Caco-2 (cell line): ENCODE data around the gene IGSF6. TPM values are rescaled to one million over a fixed set of nuclear protein-coding genes. Genes with fewer than 3 reads are reported as not detected.

Source experiments
- BruUV-seq: library from RNA; stranded (reverse); fragments of 400-500 nt; replicated peaks from 2 replicates; lab custom pipeline; 2021; lab: Mats Ljungman, UMichigan
- CTCF ChIA-PET: fragments of 300-600 bp; sonication (Branson Sonifier 250); formaldehyde crosslinking; loops from one replicate; lab custom pipeline; 2022; ENCODE audit warnings: antibody characterized with exemption; lab: Charles Lee
- POLR2A ChIA-PET: fragments of 300-600 bp; sonication (Branson Sonifier 250); formaldehyde crosslinking; loops from one replicate; lab custom pipeline; 2022; ENCODE audit warnings: antibody characterized with exemption; lab: Charles Lee
- DNase-seq, 2 experiments: peaks; one replicate each; pipeline versions ENCODE4 v3.0.0 to v3.0.0-alpha.2; 2020 to 2022
- H3K27me3 ChIP-seq: replicated peaks from 2 replicates; pipeline ENCODE4 v1.6.0; 2011; ENCODE audit warnings: low read length; ENCODE audit not compliant: control insufficient read depth, insufficient read depth
- H3K36me3 ChIP-seq: 2 replicates; pipeline ENCODE4 v1.5.1; 2011; ENCODE audit warnings: low read length; ENCODE audit not compliant: control insufficient read depth, insufficient read depth
- H3K4me1 ChIP-seq: fragments of 250-450 bp; sonication (Bioruptor Pico); 2 replicates; pipeline ENCODE4 v1.5.1; 2020; ENCODE audit warnings: mild to moderate bottlenecking
- H3K4me3 ChIP-seq: 2 replicates; pipeline ENCODE4 v1.5.1; 2011; ENCODE audit warnings: low read depth, mild to moderate bottlenecking, control low read depth, low read length
- H3K9me3 ChIP-seq: fragments of 250-450 bp; sonication (Bioruptor Pico); 2 replicates; pipeline ENCODE4 v1.5.1; 2020; ENCODE audit warnings: mild to moderate bottlenecking, moderate library complexity
- H3K27ac Mint-ChIP-seq: one replicate; pipeline ENCODE4 v1.8.0; 2022; ENCODE audit warnings: mixed read lengths; ENCODE audit not compliant: unreplicated experiment
- H3K27me3 Mint-ChIP-seq: one replicate; pipeline ENCODE4 v1.8.0; 2022; ENCODE audit warnings: mixed read lengths; ENCODE audit not compliant: insufficient read depth, unreplicated experiment
- H3K36me3 Mint-ChIP-seq: one replicate; pipeline ENCODE4 v1.8.0; 2022; ENCODE audit warnings: mild to moderate bottlenecking, mixed read lengths; ENCODE audit not compliant: insufficient read depth, unreplicated experiment
- H3K4me1 Mint-ChIP-seq: one replicate; pipeline ENCODE4 v1.8.0; 2022; ENCODE audit warnings: low read depth, mixed read lengths; ENCODE audit not compliant: unreplicated experiment
- H3K4me3 Mint-ChIP-seq: one replicate; pipeline ENCODE4 v1.8.0; 2022; ENCODE audit warnings: mild to moderate bottlenecking, moderate library complexity, mixed read lengths; ENCODE audit not compliant: unreplicated experiment
- H3K9me3 Mint-ChIP-seq: one replicate; pipeline ENCODE4 v1.8.0; 2022; ENCODE audit warnings: mixed read lengths; ENCODE audit not compliant: unreplicated experiment
- CTCF ChIP-seq, 2 experiments: fragments of 200-600 bp in 1 of 2; IDR thresholded peaks; 1 replicate in 1 of 2; 2 replicates in 1 of 2; pipeline versions ENCODE4 v1.5.1 to v1.8.0; 2011 to 2022; ENCODE audit warnings: antibody characterized with exemption in 1 of 2, control low read depth in 1 of 2, inconsistent platforms in 1 of 2, low read depth in 1 of 2, low read length in 1 of 2, mild to moderate bottlenecking in 1 of 2, moderate library complexity in 1 of 2; ENCODE audit not compliant: insufficient read depth in 1 of 2, severe bottlenecking in 1 of 2, unreplicated experiment in 1 of 2
- intact Hi-C: fragments of 100-400 bp; cut with micrococcal nuclease; formaldehyde crosslinking; loops from one replicate; pipeline ENCODE4 v1.10.0; 2022; ENCODE audit not compliant: unreplicated experiment
- total RNA-seq: library from RNA; stranded (reverse); gene quantifications from 2 replicates; pipeline ENCODE4 v1.2.3, GENCODE V29; 2022

IGSF6 gene
- total RNA-seq, 1 experiment from 2014 or later, result not detected

- CTCF ChIA-PET, result no interaction called here
- no TSS peak for BruUV-seq
Observed at GRCh38 chr16:21611556-21612384, 40.6 kb downstream of the IGSF6 start.

GRCh38 chr16:21611198-21611555 lies 41.2 kb downstream of the IGSF6 start:
- no peaks in the 10 kb centered on the region for H3K27me3 ChIP-seq
- BruUV-seq, result no TSS peak
- Mint-ChIP-seq H3K9me3 (no peaks in the 10 kb centered on the region), H3K4me3 (no peak overlapping the region), H3K4me1 (peaks cover 5% of the 10 kb centered on the region), H3K27me3 (no peaks in the 10 kb centered on the region), H3K27ac (no peak overlapping the region), H3K36me3 (no peaks in the 10 kb centered on the region)
- no peaks in the 10 kb centered on the region for H3K36me3 ChIP-seq
- H3K4me3 ChIP-seq, result no peak overlapping the region
- H3K9me3 ChIP-seq, result no peaks in the 10 kb centered on the region
- DNase-seq, result no peak
- POLR2A ChIA-PET, result no interaction called here
- CTCF ChIA-PET, result no interaction called here
- no peaks in the 10 kb centered on the region; the same call in 1 of the 2 replicates for H3K4me1 ChIP-seq
- intact Hi-C loops, result no loop called here
- no peak for TF ChIP-seq CTCF (IDR thresholded peaks at IDR 0.05; ENCODE audit: insufficient read depth in 1 of 2, low read depth in 1 of 2, low read length in 1 of 2, severe bottlenecking in 1 of 2, unreplicated experiment in 1 of 2)

More at GRCh38 chr16:21611556-21612384, 40.6 kb downstream of the IGSF6 start:
- Histone ChIP-seq H3K4me3 (no peak overlapping the region), H3K9me3 (no peaks in the 10 kb centered on the region), H3K36me3 (no peaks in the 10 kb centered on the region), H3K4me1 (no peaks in the 10 kb centered on the region; the same call in 1 of the 2 replicates), H3K27me3 (no peaks in the 10 kb centered on the region)
- Mint-ChIP-seq H3K36me3 (no peaks in the 10 kb centered on the region), H3K27me3 (no peaks in the 10 kb centered on the region), H3K27ac (no peak overlapping the region), H3K9me3 (no peaks in the 10 kb centered on the region), H3K4me3 (no peak overlapping the region), H3K4me1 (peaks cover 5% of the 10 kb centered on the region)
- POLR2A ChIA-PET, result no interaction called here
- no peak for DNase-seq
- TF ChIP-seq CTCF (IDR thresholded peaks at IDR 0.05; ENCODE audit: insufficient read depth in 1 of 2, low read depth in 1 of 2, low read length in 1 of 2, severe bottlenecking in 1 of 2, unreplicated experiment in 1 of 2), result no peak
- intact Hi-C loops, result no loop called here

- DNase-seq, result no peak
- no peak overlapping the region for H3K4me3 ChIP-seq
- POLR2A ChIA-PET, result no interaction called here
- peaks cover 5% of the 10 kb centered on the region for H3K4me1 Mint-ChIP-seq
- no peaks in the 10 kb centered on the region for H3K36me3 ChIP-seq
- H3K9me3 ChIP-seq, result no peaks in the 10 kb centered on the region
- H3K27me3 Mint-ChIP-seq, result no peaks in the 10 kb centered on the region
- no peaks in the 10 kb centered on the region for H3K9me3 Mint-ChIP-seq
- no peak overlapping the region for H3K27ac Mint-ChIP-seq
- CTCF ChIA-PET, result no interaction called here
- TF ChIP-seq CTCF (IDR thresholded peaks at IDR 0.05; ENCODE audit: insufficient read depth in 1 of 2, low read depth in 1 of 2, low read length in 1 of 2, severe bottlenecking in 1 of 2, unreplicated experiment in 1 of 2), result no peak
- no TSS peak for BruUV-seq
- intact Hi-C loops, result no loop called here
- no peaks in the 10 kb centered on the region for H3K36me3 Mint-ChIP-seq
- no peaks in the 10 kb centered on the region for H3K27me3 ChIP-seq
- H3K4me1 ChIP-seq, result no peaks in the 10 kb centered on the region; the same call in 1 of the 2 replicates
- H3K4me3 Mint-ChIP-seq, result no peak overlapping the region
Observed at GRCh38 chr16:21610766-21611165, 41.6 kb downstream of the IGSF6 start.
